Caki2 (cell line): ENCODE results near the gene AKAP12. TPM values are rescaled to one million over a fixed set of nuclear protein-coding genes. Genes with fewer than 3 reads are reported as not detected.
"Not testable (repeated sequence)": the region's sequence is repeated elsewhere in the genome, so short reads cannot be mapped to it uniquely, and the experiment has no call there.

Experiments
- DNase-seq: peaks from one replicate; pipeline ENCODE4 v3.0.0-alpha.2; 2015; ENCODE audit warnings: low read depth
- in situ Hi-C: cut with HindIII; loops from 2 replicates; pipeline ENCODE4 v1.10.0; 2016; ENCODE audit warnings: low sequenced_read_pairs, low pct_unique_long_range_greater_than_20kb, mixed read lengths
- total RNA-seq: library from RNA; depleted of rRNA; stranded (reverse); fragments of >200 nt; shearing (Covaris generic); gene quantifications from 2 replicates; pipeline ENCODE4 v1.2.3, GENCODE V29; 2014; ENCODE audit warnings: low replicate concordance

The AKAP12 gene
- total RNA-seq, 1 experiment from 2014 or later, result 34.4 TPM

GRCh38 chr6:151299011-151299410 lies 59.2 kb downstream of the AKAP12 start:
- in situ Hi-C loops, result no loop called here
- DNase-seq, result no peak

- in situ Hi-C loops, result no loop called here
- DNase-seq, result no peak
These were observed 60.7 kb downstream of the AKAP12 start for GRCh38 chr6:151300267-151300991.

- DNase-seq, result no peak
- in situ Hi-C loops, result no loop called here
These were observed 61.8 kb downstream of the AKAP12 start for GRCh38 chr6:151301547-151301946.

- in situ Hi-C loops, result no loop called here
- no peak for DNase-seq
These were observed 63.5 kb downstream of the AKAP12 start for GRCh38 chr6:151303231-151303630.

- in situ Hi-C loops, result no loop called here
- DNase-seq, result no peak
These were observed 66.6 kb downstream of the AKAP12 start for GRCh38 chr6:151306269-151306783.

- DNase-seq, result no peak
- in situ Hi-C loops, result no loop called here
These were observed 67.7 kb downstream of the AKAP12 start for GRCh38 chr6:151307501-151307900.

- DNase-seq, result no peak
- in situ Hi-C loops, result no loop called here
These were observed 69.9 kb downstream of the AKAP12 start for GRCh38 chr6:151309619-151310018.

GRCh38 chr6:151310279-151310678 lies 70.5 kb downstream of the AKAP12 start:
- in situ Hi-C loops, result no loop called here
- no peak for DNase-seq

GRCh38 chr6:151310852-151311767 lies 71.3 kb downstream of the AKAP12 start:
- no peak for DNase-seq
- in situ Hi-C loops, result no loop called here

- no peak for DNase-seq
- in situ Hi-C loops, result no loop called here
These were observed 73.3 kb downstream of the AKAP12 start for GRCh38 chr6:151313066-151313491.

- DNase-seq, in situ Hi-C loops: not testable (repeated sequence)
These were observed 75.9 kb downstream of the AKAP12 start for GRCh38 chr6:151315661-151316060.

GRCh38 chr6:151317103-151317994 lies 77.6 kb downstream of the AKAP12 start:
- in situ Hi-C loops, result no loop called here

GRCh38 chr6:151317995-151318365 lies 78.2 kb downstream of the AKAP12 start:
- in situ Hi-C loops, result no loop called here
- DNase-seq, result no peak

More at GRCh38 chr6:151317103-151317994, 77.6 kb downstream of the AKAP12 start:
- DNase-seq, result peak; percentile 54

GRCh38 chr6:151320140-151320539 lies 80.4 kb downstream of the AKAP12 start:
- no peak for DNase-seq
- in situ Hi-C loops, result no loop called here

GRCh38 chr6:151321438-151321837 lies 81.7 kb downstream of the AKAP12 start:
- in situ Hi-C loops, result no loop called here

GRCh38 chr6:151322570-151322969 lies 82.8 kb downstream of the AKAP12 start:
- in situ Hi-C loops, result no loop called here
- DNase-seq, result no peak

More at GRCh38 chr6:151321438-151321837, 81.7 kb downstream of the AKAP12 start:
- no peak for DNase-seq

GRCh38 chr6:151323791-151324487 lies 84.2 kb downstream of the AKAP12 start:
- peak; percentile 62 for DNase-seq
- in situ Hi-C loops, result no loop called here

GRCh38 chr6:151324488-151324825 lies 84.7 kb downstream of the AKAP12 start:
- no peak for DNase-seq
- in situ Hi-C loops, result no loop called here
